AG04449 (cell line): ENCODE data around the gene SASH1.

Experiments used
- CTCF ChIA-PET: fragments of 350-600 bp; formaldehyde crosslinking; extraction: SDS; loops from one replicate; lab custom pipeline; 2021; ENCODE audit warnings: antibody characterized with exemption; lab: Yijun Ruan, JAX
- POLR2A ChIA-PET: fragments of 400-600, 350-600 bp; formaldehyde crosslinking; extraction: SDS; loops from one replicate; lab custom pipeline; 2020; ENCODE audit warnings: antibody characterized with exemption, inconsistent platforms; lab: Yijun Ruan, JAX
- DNase-seq: peaks from one replicate; pipeline ENCODE4 v3.0.0-alpha.2; 2010; ENCODE audit warnings: low read depth, low spot score
- H3K4me3 ChIP-seq: 2 replicates; pipeline ENCODE4 v1.5.1; 2011; ENCODE audit warnings: low read depth, mild to moderate bottlenecking, control low read depth, low read length
- TF ChIP-seq, protein P1 (sequence below): IDR thresholded peaks from one replicate; pipeline ENCODE4 v1.5.1; 2011; ENCODE audit warnings: mild to moderate bottlenecking, moderate library complexity, low read length, control low read depth, inconsistent platforms; ENCODE audit not compliant: insufficient read depth; ENCODE audit errors: missing control alignments

SASH1 gene

DNA sequence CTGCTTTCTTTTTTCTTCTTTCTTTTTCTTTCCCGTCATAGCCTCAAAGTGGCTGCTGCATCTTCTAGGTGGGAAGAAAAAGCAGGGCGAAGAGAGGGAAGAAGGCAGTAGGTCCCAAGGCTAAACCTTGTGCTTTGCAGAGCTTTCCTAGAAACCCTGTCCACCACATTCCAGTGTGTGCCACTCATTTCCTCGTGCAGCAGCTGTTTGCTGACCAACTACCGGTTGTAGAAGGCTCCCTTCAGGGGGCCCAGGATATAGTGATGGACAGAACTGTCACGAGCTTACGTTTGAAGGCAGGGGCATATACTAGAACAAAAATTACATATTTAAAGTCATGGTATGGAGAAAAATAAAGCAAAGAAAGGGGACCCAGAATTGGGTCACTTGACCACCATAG lies 103.0 kb downstream of the SASH1 start:
- TF ChIP-seq, protein P1, sequence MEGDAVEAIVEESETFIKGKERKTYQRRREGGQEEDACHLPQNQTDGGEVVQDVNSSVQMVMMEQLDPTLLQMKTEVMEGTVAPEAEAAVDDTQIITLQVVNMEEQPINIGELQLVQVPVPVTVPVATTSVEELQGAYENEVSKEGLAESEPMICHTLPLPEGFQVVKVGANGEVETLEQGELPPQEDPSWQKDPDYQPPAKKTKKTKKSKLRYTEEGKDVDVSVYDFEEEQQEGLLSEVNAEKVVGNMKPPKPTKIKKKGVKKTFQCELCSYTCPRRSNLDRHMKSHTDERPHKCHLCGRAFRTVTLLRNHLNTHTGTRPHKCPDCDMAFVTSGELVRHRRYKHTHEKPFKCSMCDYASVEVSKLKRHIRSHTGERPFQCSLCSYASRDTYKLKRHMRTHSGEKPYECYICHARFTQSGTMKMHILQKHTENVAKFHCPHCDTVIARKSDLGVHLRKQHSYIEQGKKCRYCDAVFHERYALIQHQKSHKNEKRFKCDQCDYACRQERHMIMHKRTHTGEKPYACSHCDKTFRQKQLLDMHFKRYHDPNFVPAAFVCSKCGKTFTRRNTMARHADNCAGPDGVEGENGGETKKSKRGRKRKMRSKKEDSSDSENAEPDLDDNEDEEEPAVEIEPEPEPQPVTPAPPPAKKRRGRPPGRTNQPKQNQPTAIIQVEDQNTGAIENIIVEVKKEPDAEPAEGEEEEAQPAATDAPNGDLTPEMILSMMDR: no peak
- POLR2A ChIA-PET: interaction anchor here (0.7 kb wide), 1 partner anchor 10 kb away, joined by 3 read pairs; no protein-coding TSS in a partner anchor
- no peak for DNase-seq
- CTCF ChIA-PET: interaction anchor here (0.7 to 2.1 kb wide), 6 partner anchors 19 to 1063 kb away, joined by 3 to 9 read pairs (median 4); no protein-coding TSS in a partner anchor
- H3K4me3 ChIP-seq: no peak overlapping the region

DNA sequence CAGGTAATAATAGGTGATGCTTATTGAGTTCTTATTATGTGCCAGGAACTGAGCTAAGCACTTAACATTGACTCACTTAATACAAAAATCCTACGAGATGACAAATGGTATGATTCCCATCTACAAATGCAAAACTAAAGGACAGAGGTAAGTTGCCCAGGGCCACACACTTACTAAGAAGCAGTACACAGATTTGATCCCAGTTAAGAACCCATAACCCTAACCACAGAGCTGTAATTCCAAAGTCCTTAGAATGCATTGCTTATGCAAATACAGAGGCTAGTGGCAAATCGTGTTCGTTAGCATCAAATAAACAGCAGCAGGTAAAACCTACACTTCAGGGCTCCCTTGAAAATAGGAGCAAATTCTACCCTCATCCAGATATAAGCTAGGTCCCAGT lies 104.0 kb downstream of the SASH1 start:
- ChIA-PET POLR2A (no interaction called here), CTCF (interaction anchor here (1.2 to 1.7 kb wide), 3 partner anchors 18 to 27 kb away, joined by 3 to 5 read pairs (median 3); no protein-coding TSS in a partner anchor)
- H3K4me3 ChIP-seq: no peak overlapping the region
- no peak for DNase-seq
- TF ChIP-seq, protein P1: no peak

DNA sequence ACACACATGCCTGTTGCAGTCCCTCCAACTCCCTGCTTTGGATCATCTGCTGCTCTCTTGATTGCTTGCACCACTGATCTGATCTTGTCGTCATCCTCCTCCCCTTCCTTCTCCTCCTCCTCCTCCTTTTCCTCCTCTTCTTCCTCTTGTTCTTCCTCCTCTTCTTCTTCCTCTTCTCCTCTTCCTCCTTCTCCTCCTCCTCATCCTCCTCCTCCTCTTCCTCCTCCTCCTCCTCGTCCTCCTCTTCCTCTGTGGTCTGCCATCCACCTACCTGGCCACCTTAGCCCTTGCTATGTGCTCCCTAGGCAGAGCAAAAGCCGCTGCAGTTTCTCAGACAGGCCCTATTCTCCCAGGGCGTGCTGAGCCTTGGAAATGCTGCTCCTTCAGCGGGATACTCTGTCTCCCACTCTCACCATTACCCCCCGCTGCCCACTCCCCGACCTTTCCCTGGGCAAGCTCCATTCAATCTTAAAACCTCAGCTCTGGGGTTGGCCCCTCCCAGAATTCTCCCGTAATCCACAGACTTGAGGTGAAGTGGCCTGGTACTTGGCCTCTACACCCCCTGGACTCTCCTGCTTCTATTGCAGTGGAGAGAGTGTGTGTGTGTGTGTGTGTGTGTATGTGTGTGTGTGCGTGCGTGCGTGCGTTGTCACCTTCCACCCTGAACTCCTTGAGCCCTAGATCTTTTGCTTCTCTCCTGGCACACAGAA lies 105.0 kb downstream of the SASH1 start:
- POLR2A ChIA-PET: no interaction called here
- no peak overlapping the region for H3K4me3 ChIP-seq
- CTCF ChIA-PET: interaction anchor here (1.2 to 1.7 kb wide), 2 partner anchors 17 to 26 kb away, joined by 3 to 5 read pairs; no protein-coding TSS in a partner anchor
- no peak for DNase-seq
- TF ChIP-seq, protein P1: no peak

DNA sequence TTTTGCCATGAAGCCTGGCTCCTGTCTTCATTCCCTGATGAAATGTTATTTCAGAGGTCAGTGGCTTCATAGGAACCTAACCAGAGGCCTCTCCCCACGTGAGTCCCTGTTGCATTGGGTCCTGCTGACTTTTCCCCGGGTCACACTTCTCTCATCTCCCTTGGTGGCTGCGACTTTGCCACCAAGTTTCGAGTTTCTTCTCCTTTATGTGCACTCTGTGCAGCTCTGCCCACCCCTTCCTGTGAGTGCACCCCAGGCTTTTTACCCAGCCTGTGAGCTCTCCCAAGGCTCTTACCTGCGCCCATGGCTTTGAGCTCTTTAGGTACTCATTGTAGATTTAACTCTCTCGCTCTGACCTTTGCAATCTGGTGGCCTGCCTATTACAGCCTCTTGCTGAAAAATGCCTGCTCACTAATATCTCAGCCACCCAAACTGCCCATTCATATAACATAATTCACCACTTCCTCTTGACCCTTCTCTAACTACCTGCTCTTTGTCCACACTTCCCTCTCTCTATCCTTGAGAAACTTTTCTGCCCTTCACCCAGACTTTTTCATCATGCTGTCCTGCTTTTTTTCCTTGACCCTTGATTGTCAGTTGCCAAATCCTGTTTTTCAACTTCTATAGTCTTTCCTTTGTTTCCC lies 105.9 kb downstream of the SASH1 start:
- TF ChIP-seq, protein P1: no peak
- no peak overlapping the region for H3K4me3 ChIP-seq
- ChIA-PET CTCF (no interaction called here), POLR2A (no interaction called here)
- DNase-seq: no peak

DNA sequence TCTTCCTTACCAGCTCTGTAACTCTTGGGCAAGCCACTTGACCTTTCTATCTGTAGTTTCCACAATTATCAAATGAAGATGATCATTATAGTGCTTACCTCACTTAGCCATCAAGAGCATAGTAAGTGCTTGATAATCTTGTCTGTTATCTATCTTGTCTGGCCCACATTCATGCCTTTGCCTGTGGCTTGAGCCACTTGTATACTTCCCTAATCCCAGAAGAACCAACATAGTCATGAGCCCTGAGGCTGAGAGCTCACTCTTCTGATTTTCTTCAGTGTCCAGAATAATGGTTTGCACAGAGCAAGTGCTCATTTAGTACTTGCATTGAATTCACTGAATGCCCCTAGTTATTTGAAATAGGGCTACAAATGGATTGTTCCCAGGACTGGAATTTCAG lies 108.2 kb downstream of the SASH1 start:
- POLR2A ChIA-PET: no interaction called here
- CTCF ChIA-PET: interaction anchor here (0.9 to 1.1 kb wide), 2 partner anchors 13 to 273 kb away, joined by 3 to 6 read pairs; no protein-coding TSS in a partner anchor
- H3K4me3 ChIP-seq: no peak overlapping the region
- TF ChIP-seq, protein P1: no peak
- no peak for DNase-seq

DNA sequence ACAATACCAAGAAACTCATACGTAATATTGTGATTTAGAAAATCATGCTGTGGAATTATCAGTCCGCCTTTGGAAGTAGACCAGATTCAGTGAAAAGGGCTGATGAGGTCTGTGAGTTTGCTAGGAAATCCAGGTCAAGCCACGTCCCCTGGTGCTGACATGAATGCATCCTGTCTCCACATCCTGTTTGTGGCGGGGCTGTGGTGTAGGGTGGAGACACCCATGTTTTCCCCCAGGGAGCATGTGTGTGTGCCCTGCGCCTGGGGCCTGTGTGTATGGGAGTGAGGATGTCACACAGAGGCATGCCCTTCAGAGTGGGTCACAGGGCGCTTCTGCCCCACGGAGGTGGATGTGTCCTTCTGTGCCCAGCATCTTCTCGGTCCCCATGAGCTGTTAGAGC lies 109.1 kb downstream of the SASH1 start:
- no peak overlapping the region for H3K4me3 ChIP-seq
- TF ChIP-seq, protein P1: no peak
- CTCF ChIA-PET: interaction anchor here (0.7 to 1.3 kb wide), 5 partner anchors 12 to 274 kb away, joined by 3 to 6 read pairs (median 3); no protein-coding TSS in a partner anchor
- POLR2A ChIA-PET: no interaction called here
- no peak for DNase-seq
